GM19023 (cell line): Measurements from ENCODE around the gene TBC1D14.

Experiments used
- ATAC-seq: cut with Tn5 transposase; IDR thresholded peaks from one replicate; pipeline ENCODE4 v1.9.1; 2021; ENCODE audit warnings: mild to moderate bottlenecking, moderate library complexity; ENCODE audit not compliant: unreplicated experiment

Gene TBC1D14

DNA sequence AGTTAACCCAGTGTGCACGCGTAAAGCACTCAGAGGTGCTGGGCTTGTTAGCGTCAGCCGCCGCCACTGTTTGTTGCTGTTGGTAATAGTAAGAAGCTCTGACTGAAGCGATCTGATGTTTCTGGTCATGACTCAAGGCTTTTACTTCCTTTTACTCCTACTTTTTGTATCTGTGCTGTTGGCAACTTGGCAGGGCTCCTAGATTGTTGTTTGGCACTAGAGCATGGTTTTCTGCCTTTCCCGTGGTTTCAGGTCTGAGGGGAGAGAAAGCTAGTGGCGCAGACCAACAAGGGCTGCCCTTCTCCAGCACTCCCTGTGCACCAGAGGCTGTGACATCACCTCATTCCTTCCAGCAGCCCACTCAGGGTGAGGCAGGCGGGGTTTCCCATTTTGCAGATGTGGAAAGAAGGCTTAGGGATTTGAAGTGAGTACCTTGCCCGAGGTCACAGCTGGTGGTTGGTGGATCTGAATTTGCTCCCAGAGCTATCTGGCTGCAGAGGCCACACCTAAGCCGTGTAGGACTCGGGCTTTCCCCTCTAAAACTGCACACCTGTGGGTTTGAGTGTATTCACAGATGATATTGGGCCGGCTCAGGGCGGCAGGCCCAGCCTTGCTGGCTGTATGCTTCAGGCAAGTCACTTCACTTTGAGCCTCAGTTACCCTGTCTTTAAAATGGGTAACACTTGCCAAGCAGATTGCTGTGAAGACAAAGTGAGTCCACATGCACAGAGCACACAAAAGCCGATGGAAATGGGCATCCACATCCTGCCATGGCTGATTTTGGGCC, 82.3 kb downstream of the TBC1D14 start:
- ATAC-seq, result no peak

DNA sequence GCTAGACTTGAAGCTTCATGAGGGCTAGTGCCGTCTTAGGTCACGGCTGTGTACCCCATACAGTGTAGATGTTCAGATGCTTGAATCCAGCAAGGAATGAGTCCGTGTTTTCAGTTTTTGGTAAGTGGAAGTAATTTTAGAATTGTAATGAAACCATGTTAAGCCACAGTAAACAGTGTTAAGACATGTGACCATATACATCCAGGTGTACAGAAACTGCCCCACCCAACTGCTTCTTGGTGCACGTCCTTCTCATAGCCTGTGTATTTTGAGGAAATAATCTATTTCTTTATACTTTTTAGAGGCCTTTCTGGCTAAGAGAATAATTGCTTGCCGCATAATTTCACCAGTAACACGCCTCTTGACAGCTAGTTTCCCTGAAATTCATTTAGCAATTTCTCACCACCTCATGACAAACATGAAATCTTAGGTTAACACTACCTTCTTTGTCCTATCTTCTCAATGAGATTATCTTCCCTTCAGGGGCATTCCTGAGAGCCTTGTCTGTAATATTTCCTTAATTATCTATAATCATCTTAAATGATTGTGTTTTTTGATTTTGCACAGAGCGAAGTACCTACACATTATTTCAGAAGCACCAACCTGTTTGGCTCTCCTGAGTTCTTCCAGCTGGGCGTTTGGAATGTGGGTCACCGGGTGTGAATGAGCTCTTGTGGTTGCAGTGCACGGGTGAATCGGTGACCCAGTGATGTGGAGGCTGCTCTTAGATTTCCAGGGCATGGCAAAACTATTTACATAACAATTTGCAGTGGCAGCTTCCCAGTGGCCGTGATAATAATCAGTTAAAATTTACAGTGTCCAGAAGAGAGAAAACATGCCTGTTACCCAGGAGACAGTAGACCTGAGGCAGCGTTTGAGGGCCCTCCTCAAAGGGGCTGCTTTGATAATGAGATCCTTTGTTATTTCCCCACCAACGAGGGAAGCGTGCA, 83.4 kb downstream of the TBC1D14 start:
- ATAC-seq, result no peak

DNA sequence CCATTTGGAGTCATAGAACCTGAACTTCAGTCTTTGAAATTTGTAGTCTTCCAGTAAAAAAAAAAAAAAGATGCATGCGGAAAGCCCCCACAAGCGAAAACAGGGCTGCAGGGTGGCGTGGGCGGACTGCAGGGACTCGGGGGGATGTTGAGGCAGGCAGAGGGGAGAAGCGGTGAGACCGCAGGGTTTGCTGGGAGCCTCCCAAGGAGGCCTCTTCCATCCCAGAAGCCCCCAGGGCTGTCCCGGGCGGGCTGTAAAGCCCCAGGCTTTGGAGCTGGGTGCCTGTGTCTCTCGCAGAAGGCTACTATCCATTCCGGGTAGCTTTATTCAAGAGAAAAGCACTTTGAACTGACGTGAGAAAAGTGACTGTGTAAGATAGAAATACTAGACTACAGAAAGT, 86.9 kb downstream of the TBC1D14 start:
- ATAC-seq, result no peak

DNA sequence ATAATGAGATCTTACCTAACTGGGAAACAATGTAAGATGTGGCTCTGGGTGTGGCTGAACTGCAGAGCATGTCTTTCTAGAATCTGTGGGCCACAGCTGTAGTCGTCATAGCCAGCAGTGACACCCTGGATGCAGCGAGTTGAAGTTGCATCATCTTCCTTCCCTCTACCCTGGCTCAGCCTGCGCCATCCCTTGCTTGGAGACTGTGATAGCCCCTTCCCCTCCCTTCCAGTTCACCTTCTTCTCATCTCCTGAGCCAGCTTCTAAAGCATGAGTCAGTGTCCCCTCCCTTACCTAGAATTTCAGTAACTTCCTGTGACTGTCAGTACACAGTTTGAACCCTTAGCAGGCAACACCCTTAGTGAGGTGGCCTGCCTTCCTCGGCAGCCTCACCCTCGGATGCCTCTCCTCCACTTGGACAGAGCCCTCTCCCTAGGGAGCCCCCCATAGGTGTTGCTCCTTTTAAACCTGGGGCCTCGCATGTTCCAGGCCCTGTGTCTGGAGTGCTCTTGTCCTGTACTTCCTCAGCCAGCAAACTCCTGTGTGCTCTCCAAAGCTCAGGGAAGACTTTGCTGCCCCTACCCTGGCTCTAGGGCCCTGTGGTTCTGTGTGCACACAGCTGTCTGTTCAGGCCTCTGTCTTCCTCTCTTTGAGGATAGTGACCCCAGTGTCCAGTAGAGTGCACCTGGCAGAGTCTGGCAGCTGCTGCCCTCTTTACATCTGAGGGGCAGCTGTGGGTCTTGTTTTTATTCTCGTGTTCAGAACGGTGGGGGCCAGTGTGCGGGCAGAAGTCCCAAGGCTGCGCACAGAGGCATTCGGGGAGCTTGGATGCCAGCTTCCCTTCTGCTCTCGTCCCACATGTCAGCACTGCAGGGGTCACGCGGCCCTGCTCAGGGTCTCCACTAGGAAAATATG, 89.8 kb downstream of the TBC1D14 start:
- ATAC-seq, result no peak

DNA sequence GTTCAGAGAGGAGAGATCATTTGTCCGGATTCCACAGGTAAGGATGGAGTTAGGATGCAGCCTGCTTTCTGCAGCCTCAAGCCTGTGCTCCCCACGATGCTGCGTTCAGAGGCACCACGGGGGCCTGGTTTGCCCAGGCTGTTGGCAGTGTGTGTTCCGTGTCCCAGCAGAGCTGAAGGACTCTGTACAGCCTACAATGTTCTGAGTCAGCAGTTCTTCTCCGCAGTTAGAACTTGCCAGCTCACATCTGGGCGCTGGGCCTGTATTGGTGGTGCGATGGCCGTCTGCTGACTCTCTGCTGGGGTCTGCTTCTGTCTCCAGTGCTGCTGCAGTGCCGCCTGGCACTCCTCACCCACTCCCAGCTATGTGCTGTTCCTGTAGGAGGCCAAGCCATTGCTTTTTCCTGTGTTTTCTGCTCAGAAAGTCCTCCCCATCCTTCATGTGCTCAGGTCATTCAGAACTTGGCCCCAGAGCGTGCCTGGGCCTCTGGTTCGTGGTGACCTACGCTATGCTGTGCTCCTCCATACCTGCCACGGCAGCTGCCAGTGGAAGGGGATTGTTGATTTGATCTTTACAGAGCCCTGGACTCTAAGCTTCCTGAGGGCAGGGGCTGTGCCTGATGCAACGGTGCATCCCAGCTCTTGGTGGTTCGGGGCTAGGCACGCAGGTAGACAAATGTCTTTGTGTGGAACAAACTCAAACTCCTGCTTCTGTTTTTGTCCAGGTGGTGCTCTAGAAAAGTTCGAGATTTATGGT, 91.0 kb downstream of the TBC1D14 start:
- no peak for ATAC-seq

DNA sequence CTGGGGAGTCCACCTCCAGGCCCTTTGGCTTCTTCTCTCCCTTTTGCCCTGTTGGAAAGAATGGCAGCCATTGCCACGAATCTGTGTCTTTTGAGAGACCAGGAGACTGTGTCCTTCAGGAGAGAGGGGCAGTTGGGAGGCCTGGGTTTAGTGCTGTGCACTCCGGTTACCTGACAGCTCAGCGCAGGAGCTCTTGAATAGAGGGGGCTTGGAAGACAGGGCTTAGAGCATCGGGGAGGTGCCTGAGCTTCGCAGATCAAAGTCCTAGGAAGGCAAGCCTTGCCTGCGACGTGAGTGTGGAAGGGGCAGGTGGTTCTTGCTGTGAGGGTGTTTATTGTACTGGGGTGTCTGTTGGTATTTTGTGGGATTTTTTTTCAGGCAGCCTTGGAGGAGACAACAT, 91.6 kb downstream of the TBC1D14 start:
- ATAC-seq, result no peak

DNA sequence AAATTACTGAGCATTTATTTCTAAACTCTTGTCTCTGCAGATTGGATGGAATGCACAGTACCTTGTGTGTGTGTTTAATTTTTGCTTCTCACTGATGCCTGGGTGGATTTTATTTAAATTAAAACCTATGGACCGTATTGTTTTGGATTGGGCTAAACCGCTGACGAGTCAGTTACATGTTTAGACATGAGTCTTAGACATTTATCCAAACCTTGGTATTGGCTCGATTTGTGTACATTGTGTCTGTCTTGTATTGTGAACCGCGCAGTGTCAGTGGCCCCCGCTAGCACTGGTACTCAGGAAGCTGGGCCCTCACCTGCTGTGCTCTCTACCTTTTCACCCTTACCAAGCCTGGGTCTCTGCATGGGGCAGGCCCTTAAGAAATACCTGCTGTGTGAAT, 92.7 kb downstream of the TBC1D14 start:
- ATAC-seq, result no peak

DNA sequence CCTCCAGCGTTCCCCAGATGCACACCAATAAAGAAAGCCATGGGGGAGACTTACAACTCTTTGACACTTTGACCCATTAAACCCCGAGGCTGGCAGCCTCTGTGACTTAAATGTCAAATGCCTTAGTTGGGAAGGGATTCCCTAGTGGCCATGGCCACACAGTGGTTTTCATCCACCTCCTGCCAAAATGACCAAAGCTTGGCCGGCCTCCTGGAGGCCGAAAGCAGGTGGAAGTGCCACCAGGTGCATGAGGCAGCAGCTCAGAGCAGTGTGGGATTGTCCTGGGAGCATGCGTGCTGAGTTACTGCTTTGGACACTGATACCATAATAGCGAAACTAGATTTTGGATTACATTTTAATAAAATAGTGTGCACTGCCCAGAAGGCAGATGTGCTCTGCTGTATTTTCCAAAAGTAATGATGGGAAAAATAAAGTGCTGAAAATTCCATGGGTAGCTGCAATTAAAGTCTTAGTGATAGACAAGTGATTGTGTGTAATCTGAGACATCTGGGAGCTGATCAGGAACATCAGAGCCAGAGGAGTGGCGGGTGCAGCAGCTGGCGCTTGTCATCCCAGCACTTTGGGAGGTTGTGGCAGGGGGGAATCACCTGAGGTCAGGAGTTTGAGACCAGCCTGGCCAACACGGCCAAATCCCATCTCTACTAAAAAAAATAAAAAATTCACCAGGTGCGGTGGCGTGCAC, 93.7 kb downstream of the TBC1D14 start:
- no peak for ATAC-seq

DNA sequence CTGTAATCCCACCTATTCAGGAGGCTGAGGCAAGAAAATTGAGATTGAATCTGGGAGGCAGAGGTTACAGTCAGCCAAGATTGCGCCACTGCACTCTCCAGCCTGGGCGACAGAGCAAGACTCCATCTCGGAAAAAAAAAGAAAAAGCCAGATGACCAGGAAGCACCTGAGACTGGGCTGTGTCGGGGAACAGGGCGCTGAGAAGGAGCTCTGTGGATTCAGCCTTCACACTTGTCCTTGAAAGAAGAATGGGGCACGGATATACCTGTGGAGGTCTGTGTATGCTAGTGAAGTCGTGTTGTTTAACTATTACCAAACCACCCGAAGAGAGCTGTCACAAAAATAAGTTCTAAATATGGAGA, 94.2 kb downstream of the TBC1D14 start:
- ATAC-seq, result no peak

DNA sequence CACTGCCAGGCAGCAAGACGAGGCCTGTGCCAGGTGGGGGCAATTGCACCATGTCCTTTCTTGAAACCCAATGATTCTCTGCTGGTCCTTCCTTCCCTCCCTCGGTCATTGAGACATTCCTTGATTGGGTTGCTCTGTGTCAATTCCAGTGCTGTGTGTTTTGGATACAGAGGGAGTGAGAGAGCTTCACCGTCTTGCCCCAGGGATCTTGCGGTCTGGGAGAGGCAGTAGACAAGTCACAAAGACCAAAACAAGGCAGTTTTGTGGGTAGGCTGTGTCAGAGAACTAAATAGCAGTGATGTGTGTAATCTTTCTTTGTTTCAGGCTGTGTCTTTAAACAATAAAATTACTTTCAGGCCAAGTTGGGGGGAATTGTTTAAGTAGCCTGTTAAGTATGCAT, 94.7 kb downstream of the TBC1D14 start:
- no peak for ATAC-seq

DNA sequence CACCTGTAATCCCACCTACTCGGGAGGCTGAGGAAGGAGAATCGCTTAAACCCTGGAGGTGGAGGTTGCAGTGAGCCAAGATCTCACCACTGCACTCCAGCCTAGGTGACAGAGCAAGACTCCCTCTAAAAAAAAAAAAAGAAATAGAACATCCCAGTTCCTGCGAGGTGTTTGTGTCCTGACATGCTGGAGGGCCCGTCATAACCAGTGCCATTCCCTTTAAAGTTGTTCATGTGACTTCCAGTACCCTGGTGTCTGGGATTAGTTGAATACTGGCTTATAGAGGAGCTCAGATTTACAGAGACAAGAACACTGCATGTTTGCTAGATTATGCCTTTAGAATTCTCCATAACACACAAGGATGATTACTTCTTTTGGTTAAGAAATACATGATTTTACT, 95.9 kb downstream of the TBC1D14 start:
- ATAC-seq, result no peak

DNA sequence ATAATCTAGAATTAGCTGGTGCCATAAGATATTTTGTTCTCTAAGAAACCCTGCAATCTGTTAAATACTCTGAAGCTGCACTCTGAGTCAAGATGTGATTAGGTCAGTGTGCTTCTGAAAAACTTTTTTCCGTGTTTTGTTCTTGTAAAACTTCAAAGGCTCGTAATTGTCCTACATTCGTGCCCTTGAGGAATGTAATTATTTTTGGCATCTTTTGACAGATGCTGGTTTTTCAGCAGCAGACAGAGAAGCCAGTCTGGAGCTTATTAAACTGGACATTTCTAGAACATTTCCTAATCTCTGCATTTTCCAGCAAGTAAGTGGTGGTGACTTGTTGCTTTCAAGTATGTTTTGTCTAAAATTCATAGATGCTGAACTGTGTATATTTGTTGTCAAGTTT, 96.8 kb downstream of the TBC1D14 start:
- no peak for ATAC-seq

DNA sequence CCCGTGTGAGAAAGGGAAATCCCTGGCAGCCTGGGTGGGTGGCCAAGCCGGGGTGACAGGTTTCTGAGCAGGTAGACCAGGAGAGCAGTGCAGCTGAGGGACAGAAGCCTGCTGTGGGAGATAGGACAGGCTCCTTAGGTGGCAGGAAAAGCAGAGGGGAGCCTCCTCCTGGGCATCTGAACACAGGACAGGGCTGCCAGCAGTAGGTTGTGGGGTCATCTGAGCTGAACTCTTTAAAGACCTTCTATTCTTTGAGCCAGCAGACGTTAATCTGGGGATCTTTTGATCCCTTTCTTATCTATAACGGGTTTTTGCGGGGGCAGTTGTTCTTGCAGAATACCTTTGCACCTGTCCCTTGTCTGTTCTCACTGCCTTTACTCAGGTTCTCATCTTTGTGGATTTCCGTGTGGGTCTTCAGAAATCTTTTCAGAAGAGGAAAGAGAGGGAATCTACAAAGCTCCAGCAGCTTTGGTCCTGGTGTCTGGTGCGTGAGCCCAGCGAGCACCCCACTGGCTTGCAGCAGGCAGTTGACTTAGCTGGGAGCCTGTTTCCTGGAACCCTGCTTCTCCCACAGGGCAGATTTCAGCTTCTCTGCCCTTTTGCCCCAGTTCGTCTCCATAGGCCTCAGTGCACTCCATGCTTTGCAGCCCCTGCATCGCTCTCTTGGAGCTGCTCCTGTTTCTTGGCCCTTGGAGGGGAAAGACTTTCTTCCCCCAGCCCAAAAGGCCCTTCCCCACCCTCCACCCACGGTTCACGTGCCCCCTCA, 97.7 kb downstream of the TBC1D14 start:
- no peak for ATAC-seq

DNA sequence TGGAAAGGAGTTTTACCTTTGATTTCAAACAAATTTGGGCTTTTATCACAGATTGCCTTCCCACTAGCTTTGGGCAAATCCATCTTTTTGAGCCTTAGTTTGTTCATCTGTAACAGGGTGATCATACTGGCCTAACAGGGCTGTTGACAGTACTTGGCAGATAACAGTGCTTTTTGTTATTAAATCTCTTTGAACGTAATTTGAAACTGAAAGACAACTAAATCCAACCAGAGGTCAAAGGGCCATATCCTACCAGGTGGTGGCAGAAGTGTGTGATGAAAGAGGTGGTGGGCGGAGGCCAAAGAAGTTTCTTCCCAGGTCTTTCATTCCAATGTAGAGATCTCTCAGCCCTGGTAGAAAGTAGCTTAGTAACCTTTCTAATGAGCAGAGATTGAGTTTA, 98.3 kb downstream of the TBC1D14 start:
- ATAC-seq, result no peak

DNA sequence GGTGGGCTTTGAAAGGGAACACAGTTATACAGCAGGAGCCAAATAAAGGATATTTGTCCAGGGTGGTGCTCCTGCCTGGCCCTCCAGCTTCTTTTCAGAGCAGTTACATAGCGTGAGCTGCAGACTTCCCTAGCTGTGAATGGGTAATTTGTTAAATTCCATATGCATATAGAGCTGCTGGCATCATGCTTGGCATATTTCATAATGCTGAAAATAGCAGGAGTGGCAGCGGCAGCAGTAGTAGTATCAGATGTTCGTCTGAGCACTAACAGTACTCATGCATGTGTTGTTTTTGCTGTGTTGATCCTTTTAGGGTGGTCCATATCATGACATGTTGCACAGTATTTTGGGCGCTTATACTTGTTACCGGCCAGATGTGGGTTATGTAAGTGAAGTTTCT, 99.9 kb downstream of the TBC1D14 start:
- no peak for ATAC-seq

DNA sequence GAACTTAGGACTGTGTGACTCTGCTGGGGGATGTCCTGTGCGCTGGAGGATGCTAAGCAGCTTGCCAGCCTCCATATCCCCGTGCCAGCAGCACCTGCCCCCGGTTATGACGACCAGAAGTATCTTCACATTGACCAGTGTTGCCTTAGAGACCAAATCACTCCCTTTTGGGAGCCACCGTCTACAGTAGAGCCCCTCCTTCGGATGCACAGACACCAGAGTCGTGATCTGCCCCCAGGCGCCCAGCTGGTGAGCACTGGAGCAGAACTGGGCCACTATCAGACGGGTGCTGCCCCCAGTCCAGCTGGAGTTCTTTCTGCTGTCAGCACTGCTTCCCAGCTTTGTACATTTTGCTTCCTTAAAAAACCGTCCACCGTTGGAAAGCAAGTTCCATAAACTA, 103.5 kb downstream of the TBC1D14 start:
- ATAC-seq, result no peak

DNA sequence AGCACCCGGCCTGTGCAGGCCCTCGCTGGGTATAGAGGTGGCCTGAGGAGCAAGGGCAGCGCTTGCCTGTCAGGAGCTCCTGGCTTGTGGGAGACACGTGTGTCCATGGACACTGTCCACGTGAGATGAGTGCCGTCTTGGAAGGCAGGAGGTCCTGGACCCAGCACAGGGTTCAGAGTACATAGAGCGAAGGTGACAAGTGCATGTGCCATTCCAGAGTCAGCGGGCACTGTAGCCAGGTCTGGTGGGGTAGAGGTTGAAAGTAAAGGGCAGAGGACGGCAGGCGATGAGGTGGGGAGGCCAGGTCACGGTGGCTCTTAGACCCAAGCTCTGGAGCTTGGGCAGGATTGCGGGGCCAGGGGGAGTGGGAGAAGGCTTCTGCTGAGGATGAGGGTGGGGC, 105.2 kb downstream of the TBC1D14 start:
- ATAC-seq, result no peak

DNA sequence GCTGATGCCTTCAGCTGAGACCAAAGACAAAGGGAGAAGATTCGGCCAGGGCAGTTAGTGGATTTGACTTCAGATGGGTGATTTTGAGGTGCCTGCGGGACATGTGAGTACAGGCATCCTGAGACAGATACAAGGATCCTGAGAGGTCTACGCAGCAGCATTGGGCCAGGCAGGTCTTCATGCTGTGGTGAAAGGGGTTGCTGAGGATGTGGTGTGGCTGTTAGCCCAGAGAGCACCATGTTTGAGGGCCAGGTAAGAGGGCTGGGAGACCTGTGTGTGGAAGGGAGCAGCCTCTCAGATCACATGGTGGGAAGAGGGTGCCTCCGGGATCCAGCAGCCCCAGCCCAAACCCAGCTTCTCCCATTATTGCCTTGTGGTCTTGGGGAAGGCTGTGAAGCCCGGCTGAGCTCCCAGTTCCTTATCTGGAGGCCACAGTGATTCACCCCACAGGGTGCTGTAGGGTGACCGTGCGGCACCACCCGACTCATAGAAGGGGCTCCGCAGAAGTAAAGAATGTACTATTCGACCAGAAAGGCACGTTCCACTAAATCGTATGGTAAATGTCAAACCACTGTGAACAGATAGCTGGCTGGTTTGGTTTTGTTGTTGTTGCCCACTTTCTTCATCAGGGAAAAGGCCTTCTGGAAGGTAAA, 105.9 kb downstream of the TBC1D14 start:
- no peak for ATAC-seq

DNA sequence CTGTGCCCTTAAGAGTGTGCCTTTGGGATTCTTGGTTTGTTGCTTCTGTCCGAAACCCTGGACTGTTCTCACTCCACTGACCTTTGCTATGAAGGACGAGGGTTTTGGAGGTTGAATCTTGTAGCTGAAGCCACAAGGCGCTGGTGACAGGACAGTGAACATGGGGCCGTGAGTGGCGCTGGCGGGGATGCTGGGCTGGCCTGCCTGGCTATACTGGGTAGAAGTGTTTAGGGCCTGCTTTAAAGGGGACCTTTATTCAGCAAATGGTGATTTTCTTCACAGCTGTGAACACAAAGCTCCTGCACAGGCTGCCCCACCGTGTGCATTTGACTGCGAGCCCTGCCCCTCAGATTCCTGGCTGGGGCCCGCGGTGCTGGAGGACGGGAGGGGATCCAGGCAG, 106.5 kb downstream of the TBC1D14 start:
- ATAC-seq, result no peak
